Measurements from ENCODE around the gene KAT7.
"Not testable (repeated sequence)": the region's sequence is repeated elsewhere in the genome, so short reads cannot be mapped to it uniquely, and the experiment has no call there.

Gene KAT7

GRCh38 chr17:49814781-49815529 is 26.5 kb downstream of the KAT7 start:
- no peak for DNase-seq

DNA sequence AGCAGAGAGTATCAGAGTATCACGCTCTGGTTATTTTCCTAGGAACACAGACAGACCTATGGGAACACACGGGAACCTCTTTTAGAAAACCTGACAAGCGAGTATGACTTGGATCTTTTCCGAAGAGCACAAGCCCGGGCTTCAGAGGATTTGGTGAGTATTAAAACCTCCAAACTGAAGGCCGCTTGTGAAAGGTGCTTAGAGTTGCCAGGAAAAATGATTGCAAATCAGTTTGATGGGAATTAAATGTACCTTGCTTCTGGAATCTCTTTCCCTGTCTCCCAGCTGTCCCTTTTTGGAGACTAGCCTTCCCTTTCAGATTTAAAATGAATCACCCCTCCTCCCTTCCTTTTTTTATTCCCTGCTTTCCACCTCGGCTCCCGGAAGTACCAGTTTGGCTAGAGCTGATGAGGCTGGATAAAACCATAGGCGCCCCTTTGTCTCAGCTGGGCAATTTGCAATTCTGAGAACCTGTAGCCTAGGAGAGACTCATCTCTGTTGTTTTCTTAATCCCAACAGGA is 27.3 kb downstream of the KAT7 start:
- no peak for DNase-seq

- DNase-seq = no peak
Observed at GRCh38 chr17:49817993-49818392, 29.5 kb downstream of the KAT7 start.

GRCh38 chr17:49819138-49819537 is 30.7 kb downstream of the KAT7 start:
- no peak for DNase-seq

- DNase-seq = no peak
Observed at GRCh38 chr17:49819651-49820050, 31.2 kb downstream of the KAT7 start.

DNA sequence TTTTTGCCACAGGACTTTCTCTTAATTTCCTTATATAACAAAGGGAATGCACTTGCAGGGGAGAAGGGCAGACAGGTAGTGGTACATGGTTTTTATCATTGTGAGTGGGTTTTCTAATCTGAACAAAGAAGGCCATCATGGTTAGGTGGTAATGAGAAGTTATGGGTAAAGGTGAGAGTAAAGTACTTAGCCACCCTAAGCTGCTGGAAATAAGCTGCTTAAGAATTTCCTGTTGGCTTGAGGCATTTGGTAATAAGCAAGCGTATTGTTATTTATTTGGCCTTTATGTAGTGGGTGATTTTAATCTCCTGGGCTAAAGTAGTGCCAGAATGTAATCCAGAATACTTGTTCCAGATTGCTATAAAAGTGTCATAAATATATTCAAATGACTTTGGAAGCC is 32.3 kb downstream of the KAT7 start:
- no peak for DNase-seq

DNA sequence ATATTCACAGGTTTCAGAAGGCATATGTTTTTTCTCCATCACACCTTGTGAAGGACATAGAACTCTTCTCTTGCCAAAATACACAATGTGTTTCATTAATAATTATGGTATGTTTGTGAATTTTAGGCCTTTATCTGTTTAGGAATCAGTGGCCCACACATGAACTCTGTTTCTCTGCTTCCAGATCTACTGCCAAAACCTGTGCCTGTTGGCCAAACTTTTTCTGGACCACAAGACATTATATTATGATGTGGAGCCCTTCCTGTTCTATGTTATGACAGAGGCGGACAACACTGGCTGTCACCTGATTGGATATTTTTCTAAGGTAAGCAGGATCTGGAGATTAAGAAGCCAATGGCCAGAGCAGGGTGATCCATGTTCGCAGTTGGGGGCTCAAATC is 33.0 kb downstream of the KAT7 start:
- DNase-seq = no peak

DNA sequence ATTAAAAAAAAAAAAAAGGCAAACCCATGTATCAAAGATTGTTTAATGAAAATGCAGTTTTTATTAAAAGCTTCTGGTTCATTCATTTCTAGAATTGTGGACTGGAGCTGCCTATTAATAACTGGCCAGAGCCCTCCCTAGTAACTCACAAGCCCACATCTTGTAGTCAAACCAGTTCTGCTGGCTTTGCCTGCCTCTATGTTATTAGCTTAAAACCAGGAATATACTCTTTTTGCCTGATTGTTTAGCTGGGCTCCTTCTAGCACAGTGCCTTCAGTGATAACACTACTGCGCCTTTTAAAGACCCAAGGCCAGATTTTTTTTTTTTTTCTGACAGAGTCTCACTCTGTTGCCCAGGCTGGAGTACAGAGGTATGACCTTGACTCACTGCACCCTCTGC is 33.4 kb downstream of the KAT7 start:
- DNase-seq = no peak

- DNase-seq = no peak
Observed at GRCh38 chr17:49822829-49823228, 34.3 kb downstream of the KAT7 start.

GRCh38 chr17:49823614-49824013 is 35.1 kb downstream of the KAT7 start:
- no peak for DNase-seq

DNA sequence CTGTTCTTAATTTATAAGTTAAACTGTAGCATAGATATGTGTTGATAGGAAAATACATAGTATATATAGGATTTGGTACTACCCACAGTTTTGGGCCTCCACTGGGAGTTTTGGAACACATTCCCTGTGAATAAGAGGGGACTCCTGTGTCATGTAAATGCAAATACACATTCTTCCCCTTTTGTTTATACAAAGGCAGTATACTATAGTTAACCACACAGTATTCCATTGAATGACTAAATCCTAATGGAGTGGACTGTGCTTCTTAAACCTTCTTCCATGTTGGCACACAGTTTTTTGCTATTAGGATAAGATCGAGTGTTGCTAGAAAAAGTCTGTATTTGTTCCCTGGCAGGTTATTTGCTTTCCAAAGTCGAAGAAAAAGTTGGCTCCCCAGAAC is 37.2 kb downstream of the KAT7 start:
- no peak for DNase-seq

DNA sequence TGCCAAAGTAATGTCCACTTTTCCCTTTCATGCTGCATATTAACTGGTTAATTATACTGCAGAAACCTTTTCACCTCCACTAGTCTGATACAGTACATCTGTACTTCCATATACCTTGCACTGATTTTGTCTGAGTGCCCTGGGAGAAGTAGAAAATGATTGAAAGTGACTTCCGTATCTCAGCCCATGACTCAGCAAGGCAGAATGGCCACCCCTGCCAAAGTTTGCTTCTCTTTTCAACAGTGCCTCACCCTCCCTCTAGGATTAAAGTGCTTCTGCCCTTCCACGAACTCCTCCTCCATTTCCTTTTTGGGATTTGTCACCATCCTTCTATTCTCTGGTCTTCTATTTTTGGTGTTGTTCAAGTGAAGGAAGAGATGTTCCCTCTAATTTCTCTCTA is 39.8 kb downstream of the KAT7 start:
- DNase-seq = not testable (repeated sequence)

DNA sequence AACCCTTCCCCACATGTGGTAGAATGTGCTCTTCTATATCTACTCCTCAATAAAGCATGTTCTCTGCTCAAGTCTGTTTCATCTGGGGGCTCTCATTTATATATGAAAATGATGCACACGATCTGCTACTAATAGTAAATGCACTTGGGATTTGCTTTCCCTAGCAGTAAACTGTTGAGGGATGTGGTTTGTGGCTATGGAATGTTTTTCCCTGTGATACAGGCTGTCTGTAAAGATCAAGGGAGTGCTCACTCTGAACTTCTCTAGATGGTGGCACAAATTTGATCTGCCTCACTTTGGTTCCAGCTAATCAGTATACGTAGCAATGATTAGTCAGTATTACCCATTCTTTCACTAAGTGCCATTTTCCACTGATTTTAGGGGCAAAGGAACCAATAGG is 40.5 kb downstream of the KAT7 start:
- DNase-seq = no peak

DNA sequence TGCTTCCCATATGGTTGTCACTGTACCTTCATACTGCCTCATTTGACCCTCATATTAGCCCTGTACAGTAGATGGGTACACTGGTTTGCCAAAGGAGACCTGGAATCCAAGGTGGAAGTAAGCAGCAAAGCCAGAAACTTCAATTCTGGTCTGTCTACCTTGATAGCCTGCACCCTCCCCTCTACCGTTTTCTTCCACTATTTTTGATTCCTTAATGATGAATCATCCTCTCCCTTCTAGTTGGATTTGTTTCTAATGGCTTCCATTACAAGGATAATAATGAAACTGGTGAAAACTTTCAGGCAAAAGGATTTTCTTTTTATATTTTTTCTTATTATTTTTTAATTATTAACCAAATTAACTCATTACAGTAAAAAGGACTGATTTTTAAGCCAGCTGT is 42.1 kb downstream of the KAT7 start:
- no peak for DNase-seq

- DNase-seq = no peak
Observed at GRCh38 chr17:49832840-49833599, 44.5 kb downstream of the KAT7 start.

GRCh38 chr17:49834118-49834743 is 45.8 kb downstream of the KAT7 start:
- DNase-seq = no peak

- DNase-seq = no peak
Observed at GRCh38 chr17:49835472-49835871, 47.0 kb downstream of the KAT7 start.

DNA sequence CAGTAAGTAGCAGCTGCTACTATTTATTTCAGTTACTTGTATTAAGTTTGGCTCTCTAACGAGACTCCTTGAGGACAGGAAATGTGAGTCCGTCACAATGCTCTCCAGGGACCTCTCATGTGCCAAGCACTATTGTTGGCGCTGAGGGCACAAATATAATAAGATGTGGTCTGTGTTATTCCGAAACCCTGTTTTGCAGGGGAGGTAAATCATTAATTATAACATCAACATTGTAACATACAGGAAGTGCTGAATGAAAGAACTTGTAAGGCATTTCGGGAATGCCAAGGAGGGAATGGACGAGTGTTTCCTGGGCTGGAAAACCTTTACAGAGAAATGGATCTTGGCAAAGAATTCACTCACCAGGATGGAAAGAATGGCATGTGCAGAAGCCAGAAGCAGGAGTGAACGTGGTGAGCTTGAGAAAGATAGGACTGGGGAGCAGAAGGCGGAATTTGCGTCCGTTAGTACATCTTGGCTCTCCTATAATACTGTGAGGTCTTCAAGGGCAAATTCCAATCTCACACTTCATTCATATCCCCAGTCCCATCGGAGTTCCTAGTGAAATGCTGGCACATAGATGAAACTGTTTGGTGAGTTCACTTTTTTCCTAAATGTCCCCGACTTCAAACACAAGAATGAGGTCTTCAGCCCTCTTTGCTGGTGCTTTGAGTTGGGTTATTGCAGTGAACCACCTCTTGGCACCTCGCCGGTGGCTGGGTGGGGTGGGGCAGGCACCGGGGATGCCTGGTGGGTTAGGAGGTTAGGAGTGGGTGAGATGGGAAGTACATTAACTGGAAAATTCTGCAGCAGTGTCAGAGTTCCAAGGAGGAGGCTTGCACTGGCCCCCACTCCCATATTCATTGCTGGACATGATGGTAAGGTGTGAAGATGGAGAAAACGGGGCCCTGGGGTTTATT is 47.9 kb downstream of the KAT7 start:
- no peak for DNase-seq

GRCh38 chr17:49839455-49839854 is 51.0 kb downstream of the KAT7 start:
- no peak for DNase-seq

- no peak for DNase-seq
Observed at GRCh38 chr17:49841548-49841947, 53.1 kb downstream of the KAT7 start.

- DNase-seq = no peak
Observed at GRCh38 chr17:49842371-49842770, 53.9 kb downstream of the KAT7 start.

DNA sequence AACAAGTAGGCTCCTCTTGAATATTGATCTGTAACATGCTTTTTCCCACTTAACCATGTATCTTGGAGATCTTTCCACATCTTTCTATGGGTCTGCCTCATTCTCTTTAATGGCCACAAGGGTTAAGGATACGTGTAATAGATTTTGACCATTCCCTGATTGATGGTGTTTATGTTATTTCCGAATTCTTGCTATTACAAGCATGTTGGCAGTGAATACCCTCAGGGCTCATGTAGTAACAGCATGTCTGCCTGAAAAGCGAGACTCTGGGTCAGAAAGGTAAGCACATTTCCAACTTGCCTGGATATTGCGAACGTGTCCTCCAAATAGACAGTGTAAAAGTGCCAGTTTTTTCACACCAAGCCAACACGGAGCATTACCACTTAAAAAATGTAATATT is 54.4 kb downstream of the KAT7 start:
- no peak for DNase-seq
